Hepatocyte (in vitro differentiated cells): Measurements from ENCODE around the gene ZNF586.
"Not testable (repeated sequence)": the region's sequence is repeated elsewhere in the genome, so short reads cannot be mapped to it uniquely, and the experiment has no call there.

Source experiments
- CTCF ChIP-seq: fragments of 200-600 bp; sonication (generic); IDR thresholded peaks from 2 replicates; pipeline ENCODE4 v1.5.1; 2016; ENCODE audit warnings: antibody characterized with exemption, mild to moderate bottlenecking; ENCODE audit not compliant: poor library complexity
- EZH2 ChIP-seq: fragments of 200-600 bp; sonication (generic); IDR thresholded peaks from 2 replicates; pipeline ENCODE4 v1.6.1; 2016; ENCODE audit warnings: antibody characterized with exemption, mild to moderate bottlenecking, borderline replicate concordance

GRCh38 chr19:57823155-57823554, 53.7 kb downstream of the ZNF586 start:
- TF ChIP-seq CTCF, EZH2: not testable (repeated sequence)
